Measurements from ENCODE around the gene NEU3. TPM values are rescaled to one million over a fixed set of nuclear protein-coding genes. Genes with fewer than 3 reads are reported as not detected.

The NEU3 gene
- total and polyA plus RNA-seq, 2 of the 13 experiments (the other 11 are each of a cell fraction or from before 2014, with no cell fraction given): 6.3 to 15.3 TPM

DNA sequence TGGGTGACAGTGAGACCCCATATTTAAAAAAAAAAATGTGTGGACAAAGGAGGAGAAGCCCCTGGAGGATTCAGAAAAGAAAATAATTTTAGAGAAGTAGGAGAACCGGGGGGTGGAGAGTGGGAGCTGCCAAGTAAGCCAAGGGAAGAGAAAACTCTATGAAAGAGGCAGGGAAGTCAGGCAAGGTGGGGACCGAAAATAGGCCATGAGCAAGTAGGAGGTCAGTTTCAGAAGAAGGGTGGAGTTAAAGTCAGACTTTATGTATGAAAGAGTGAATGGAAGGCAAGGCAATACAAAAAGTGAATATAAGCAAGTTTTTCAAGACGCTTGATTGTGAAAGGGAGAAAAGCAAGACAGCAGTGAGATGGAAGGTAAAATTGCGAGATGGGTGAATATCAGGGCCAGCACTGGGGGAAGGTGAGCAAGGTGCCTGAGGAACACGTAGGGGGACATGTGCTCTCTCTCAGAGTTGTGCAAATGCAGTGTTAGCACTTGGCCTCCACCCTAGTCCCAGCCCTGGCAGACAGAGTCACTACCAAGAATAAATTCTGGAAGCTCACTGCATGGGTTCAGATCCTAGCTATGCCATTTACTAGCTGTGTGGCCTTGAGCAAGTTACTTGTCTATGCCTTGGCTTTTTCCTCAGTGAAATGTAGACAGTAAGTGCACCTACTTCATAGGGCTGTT, 46.5 kb upstream of the NEU3 start:
- Histone ChIP-seq H3K9ac (ENCODE audit: insufficient read depth, low read depth, low read length) (no peak overlapping the region), H3K27ac (ENCODE audit: extremely low read length, insufficient read depth, low read length) (no peak overlapping the region), H3K79me2 (ENCODE audit: insufficient read depth, low read length) (no peaks in the 10 kb centered on the region), H3K4me2 (ENCODE audit: low read depth, low read length) (no peak overlapping the region), H3K4me3 (replicated peaks in 1 of 3; ENCODE audit: insufficient read depth in 1 of 3, low read depth in 2 of 3, low read length in 3 of 3) (no peak overlapping the region), H3K36me3 (replicated peaks in 1 of 2; ENCODE audit: control insufficient read depth in 1 of 2, insufficient read depth in 2 of 2, low read length in 2 of 2) (peaks cover 5 to 40% of the 10 kb centered on the region in 2 experiments; a peak in 3 of 5 replicates), H3K4me1 (ENCODE audit: insufficient read depth, low read length) (no peaks in the 10 kb centered on the region), H4K20me1 (ENCODE audit: insufficient read depth, low read length) (no peaks in the 10 kb centered on the region), H3K9me3 (ENCODE audit: low read length) (no peaks in the 10 kb centered on the region), H3K27me3 (ENCODE audit: control insufficient read depth in 1 of 2, insufficient read depth in 2 of 2, low read length in 2 of 2) (no peaks in the 10 kb centered on the region), H2AFZ (ENCODE audit: low read length) (no peak overlapping the region)
- no TSS peak for BruUV-seq (replicated peaks)
- FAIRE-seq (no peak), DNase-seq (ENCODE audit: low spot score) (no peak), ATAC-seq (no peak)
- intact Hi-C loops (cut with micrococcal nuclease; ENCODE audit: unreplicated experiment) (no loop called here), in situ Hi-C loops (cut with HindIII; ENCODE audit: extremely low pct_ligation_motif_present, low pct_unique_long_range_greater_than_20kb) (no loop called here)
- TF ChIP-seq, protein P1, sequence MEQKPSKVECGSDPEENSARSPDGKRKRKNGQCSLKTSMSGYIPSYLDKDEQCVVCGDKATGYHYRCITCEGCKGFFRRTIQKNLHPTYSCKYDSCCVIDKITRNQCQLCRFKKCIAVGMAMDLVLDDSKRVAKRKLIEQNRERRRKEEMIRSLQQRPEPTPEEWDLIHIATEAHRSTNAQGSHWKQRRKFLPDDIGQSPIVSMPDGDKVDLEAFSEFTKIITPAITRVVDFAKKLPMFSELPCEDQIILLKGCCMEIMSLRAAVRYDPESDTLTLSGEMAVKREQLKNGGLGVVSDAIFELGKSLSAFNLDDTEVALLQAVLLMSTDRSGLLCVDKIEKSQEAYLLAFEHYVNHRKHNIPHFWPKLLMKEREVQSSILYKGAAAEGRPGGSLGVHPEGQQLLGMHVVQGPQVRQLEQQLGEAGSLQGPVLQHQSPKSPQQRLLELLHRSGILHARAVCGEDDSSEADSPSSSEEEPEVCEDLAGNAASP (CRISPR knock-in tag; IDR thresholded peaks at IDR 0.05; ENCODE audit: borderline replicate concordance): no peak
- TF ChIP-seq NR2C2 (CRISPR knock-in tag; IDR thresholded peaks at IDR 0.05; ENCODE audit: borderline replicate concordance) (no peak), SMAD9 (CRISPR knock-in tag; IDR thresholded peaks at IDR 0.05) (no peak), HDAC2 (CRISPR knock-in tag; IDR thresholded peaks at IDR 0.05) (no peak), BHLHE40 (IDR thresholded peaks at IDR 0.05; ENCODE audit: low read length) (no peak)
- TF ChIP-seq, protein P2, sequence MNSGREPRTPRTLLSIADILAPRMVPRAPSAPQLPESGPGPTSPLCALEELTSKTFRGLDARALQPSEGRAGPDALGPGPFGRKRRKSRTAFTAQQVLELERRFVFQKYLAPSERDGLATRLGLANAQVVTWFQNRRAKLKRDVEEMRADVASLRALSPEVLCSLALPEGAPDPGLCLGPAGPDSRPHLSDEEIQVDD (CRISPR knock-in tag; IDR thresholded peaks at IDR 0.05; ENCODE audit: borderline replicate concordance): no peak
- TF ChIP-seq, protein P3, sequence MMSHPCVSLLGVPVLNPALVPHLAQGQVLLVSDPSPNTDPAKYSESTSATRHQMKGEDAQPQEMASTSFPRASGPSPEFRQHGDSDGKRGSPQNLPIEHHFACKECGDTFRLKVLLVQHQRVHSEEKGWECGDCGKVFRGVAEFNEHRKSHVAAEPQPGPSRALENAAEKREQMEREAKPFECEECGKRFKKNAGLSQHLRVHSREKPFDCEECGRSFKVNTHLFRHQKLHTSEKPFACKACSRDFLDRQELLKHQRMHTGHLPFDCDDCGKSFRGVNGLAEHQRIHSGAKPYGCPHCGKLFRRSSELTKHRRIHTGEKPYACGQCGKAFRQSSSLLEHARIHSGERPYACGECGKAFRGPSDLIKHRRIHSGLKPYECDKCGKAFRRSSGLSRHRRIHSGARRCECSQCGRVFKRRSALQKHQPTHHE (CRISPR knock-in tag; IDR thresholded peaks at IDR 0.05; ENCODE audit: borderline replicate concordance): no peak
- TF ChIP-seq, protein P4, sequence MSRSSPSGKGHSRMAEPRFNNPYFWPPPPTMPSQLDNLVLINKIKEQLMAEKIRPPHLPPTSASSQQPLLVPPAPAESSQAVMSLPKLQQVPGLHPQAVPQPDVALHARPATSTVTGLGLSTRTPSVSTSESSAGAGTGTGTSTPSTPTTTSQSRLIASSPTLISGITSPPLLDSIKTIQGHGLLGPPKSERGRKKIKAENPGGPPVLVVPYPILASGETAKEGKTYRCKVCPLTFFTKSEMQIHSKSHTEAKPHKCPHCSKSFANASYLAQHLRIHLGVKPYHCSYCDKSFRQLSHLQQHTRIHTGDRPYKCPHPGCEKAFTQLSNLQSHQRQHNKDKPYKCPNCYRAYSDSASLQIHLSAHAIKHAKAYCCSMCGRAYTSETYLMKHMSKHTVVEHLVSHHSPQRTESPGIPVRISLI (CRISPR knock-in tag; IDR thresholded peaks at IDR 0.05; ENCODE audit: borderline replicate concordance): no peak
- TF ChIP-seq, protein P5, sequence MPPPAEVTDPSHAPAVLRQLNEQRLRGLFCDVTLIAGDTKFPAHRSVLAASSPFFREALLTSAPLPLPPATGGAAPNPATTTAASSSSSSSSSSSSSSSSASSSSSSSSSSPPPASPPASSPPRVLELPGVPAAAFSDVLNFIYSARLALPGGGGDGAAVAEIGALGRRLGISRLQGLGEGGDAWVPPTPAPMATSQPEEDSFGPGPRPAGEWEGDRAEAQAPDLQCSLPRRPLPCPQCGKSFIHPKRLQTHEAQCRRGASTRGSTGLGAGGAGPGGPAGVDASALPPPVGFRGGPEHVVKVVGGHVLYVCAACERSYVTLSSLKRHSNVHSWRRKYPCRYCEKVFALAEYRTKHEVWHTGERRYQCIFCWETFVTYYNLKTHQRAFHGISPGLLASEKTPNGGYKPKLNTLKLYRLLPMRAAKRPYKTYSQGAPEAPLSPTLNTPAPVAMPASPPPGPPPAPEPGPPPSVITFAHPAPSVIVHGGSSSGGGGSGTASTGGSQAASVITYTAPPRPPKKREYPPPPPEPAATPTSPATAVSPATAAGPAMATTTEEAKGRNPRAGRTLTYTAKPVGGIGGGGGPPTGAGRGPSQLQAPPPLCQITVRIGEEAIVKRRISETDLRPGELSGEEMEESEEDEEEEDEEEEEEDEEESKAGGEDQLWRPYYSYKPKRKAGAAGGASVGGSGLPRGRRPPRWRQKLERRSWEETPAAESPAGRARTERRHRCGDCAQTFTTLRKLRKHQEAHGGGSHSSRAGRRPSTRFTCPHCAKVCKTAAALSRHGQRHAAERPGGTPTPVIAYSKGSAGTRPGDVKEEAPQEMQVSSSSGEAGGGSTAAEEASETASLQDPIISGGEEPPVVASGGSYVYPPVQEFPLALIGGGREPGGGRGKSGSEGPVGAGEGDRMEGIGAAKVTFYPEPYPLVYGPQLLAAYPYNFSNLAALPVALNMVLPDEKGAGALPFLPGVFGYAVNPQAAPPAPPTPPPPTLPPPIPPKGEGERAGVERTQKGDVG (CRISPR knock-in tag; IDR thresholded peaks at IDR 0.05; ENCODE audit: borderline replicate concordance): no peak
- TF ChIP-seq, protein P6, sequence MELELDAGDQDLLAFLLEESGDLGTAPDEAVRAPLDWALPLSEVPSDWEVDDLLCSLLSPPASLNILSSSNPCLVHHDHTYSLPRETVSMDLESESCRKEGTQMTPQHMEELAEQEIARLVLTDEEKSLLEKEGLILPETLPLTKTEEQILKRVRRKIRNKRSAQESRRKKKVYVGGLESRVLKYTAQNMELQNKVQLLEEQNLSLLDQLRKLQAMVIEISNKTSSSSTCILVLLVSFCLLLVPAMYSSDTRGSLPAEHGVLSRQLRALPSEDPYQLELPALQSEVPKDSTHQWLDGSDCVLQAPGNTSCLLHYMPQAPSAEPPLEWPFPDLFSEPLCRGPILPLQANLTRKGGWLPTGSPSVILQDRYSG (CRISPR knock-in tag; IDR thresholded peaks at IDR 0.05): no peak
- POLR2A ChIA-PET: no interaction called here
- CTCF ChIA-PET (ENCODE audit: low intra/inter-chr PET ratio, low total read pairs): no interaction called here
- 97% methylated on average over 5 of the region's 5 CpGs for WGBS (ENCODE audit: low lambda C conversion rate)
